ENCODE results near the gene NUP210.

Gene NUP210

DNA sequence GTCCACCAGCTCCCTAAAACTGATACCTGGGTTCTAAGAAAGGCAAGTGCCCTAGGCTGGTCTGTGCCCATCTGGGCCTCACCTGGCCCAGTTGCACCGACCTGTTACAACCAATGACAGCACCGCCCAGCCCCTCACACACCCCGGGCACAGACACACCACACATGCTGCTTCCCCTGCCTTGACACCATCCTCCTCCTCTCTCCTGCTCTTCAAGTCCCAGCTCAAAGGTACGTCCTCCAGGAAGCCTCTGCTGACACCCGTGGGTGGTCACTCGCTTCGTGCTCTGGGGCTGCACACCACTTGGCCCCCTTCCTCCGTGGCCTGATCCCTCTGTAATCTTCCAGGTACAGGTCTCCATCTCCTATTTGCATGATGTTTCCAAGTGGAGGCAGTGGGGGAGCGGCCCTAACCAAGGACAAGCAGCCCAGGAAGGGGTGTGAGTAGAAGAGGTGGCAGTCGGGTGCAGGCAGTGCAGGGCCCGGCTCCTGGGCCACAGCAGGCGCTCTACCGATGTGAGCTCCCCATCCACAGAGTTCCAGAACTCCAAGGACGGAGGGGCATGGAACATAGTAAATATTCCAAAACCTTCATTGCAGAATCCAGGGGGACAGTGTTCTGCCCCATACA is 144.6 kb downstream of the NUP210 start:
- no peak for DNase-seq (ENCODE audit: low read depth)

- DNase-seq (ENCODE audit: low read depth) = no peak
These were observed 145.4 kb downstream of the NUP210 start for GRCh38 chr3:13274551-13275332.

- no peak for DNase-seq (ENCODE audit: low read depth)
These were observed 146.0 kb downstream of the NUP210 start for GRCh38 chr3:13274125-13274524.

DNA sequence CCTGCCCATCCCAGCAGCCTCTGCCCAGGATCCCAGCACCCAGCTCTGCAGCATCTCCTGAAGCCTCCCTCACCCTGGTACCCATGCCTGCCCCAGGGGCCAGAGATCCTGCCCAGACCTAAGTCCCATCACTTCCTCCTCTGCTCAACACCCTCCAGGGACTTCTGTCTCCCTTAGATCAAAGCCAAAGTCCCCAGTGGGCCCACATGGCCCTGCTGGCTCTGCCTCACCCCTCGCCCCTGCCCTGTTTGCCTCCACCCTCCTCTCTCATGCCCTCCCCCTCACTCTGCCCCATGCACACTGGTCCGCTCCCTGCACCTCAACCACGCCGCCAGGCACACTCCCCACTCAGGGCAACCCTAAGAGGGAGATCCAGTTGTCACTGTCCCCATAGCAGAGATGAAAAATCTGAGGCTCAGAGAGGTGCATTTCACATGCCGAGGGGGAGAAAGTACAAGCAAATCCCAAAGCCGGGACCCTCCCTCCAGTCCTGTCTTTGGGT is 146.5 kb downstream of the NUP210 start:
- DNase-seq (ENCODE audit: low read depth) = no peak

DNA sequence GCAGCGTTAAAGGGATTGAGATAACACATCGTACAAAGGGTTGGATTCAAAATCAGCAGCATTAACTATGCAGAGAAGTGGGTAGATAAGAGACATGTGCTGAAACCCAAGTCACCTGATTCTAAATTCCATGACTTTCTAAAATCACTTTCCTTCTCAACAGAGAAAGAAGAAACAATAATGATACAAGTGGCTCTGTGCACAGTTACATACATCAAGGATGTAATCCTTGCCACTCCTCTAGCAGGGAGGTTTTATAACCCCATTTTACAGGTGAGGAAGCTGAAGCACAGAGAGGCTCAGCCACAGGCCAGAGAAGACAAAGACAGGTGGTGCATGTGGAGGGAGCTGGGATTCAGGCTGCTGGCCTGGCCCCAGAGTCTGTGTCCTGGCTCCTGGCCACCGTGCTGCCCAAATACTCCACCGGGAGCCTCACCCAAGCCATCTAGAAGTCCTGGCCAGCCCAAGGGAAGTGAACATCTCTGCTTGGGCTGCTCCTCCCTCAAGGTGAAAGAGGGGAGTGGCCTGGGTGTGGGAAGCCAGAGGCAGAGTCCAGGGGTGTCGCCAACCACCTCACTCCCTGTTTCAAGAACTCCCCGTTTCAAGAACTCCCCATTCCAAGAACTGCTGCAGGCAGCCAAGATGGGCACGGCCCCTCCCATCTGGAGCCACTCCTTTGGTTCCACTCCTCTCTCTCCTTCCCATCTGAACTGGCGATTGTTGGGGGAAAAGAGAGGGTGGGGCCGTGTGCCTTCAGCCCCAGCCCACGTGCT is 147.1 kb downstream of the NUP210 start:
- DNase-seq (ENCODE audit: low read depth) = no peak

DNA sequence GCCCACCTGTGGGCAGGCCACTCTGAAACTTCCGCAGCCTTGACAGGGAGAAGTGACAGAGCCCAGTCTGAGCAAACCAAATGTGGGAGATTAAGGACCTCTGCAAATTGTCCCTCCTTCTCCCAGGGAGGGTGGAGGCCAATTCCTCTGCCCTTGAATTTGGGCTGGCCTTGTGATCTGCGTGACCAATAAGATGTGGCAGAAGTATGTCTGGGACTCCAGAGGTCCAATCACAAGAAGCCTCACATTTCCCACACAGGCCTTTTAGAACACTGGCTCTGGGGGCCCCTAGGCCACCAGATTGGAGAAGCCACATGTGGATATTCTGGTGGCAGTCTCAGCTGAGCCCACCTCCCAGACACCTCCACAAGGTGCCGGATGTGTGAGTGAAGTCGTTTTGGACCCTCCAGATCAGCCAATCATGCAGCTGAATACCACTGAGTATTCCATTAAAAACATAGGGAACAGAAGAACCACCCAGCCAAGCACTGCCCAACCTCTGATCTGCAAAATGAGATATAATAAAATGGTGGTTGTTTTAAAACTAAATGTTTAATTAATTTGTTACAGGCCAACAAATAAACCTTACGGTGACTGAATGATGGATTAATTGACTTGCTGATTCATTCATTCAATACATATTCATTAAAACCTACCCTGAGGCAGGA is 150.3 kb downstream of the NUP210 start:
- no peak for DNase-seq (ENCODE audit: low read depth)

- no peak for DNase-seq (ENCODE audit: low read depth)
These were observed 151.1 kb downstream of the NUP210 start for GRCh38 chr3:13268961-13269441.

GRCh38 chr3:13268120-13268519 is 152.0 kb downstream of the NUP210 start:
- DNase-seq (ENCODE audit: low read depth) = no peak

- DNase-seq (ENCODE audit: low read depth) = no peak
These were observed 153.3 kb downstream of the NUP210 start for GRCh38 chr3:13266651-13267362.
